IPS-NIHi11 (cell line): ENCODE measurements around the gene HOXC4.
A peak's percentile ranks its signal among the peaks of the same experiment; 100 is the strongest.

ENCODE experiments used
- DNase-seq: peaks from one replicate; pipeline ENCODE4 v3.0.0; 2012; ENCODE audit warnings: mixed read lengths, low spot score

The HOXC4 gene

DNA sequence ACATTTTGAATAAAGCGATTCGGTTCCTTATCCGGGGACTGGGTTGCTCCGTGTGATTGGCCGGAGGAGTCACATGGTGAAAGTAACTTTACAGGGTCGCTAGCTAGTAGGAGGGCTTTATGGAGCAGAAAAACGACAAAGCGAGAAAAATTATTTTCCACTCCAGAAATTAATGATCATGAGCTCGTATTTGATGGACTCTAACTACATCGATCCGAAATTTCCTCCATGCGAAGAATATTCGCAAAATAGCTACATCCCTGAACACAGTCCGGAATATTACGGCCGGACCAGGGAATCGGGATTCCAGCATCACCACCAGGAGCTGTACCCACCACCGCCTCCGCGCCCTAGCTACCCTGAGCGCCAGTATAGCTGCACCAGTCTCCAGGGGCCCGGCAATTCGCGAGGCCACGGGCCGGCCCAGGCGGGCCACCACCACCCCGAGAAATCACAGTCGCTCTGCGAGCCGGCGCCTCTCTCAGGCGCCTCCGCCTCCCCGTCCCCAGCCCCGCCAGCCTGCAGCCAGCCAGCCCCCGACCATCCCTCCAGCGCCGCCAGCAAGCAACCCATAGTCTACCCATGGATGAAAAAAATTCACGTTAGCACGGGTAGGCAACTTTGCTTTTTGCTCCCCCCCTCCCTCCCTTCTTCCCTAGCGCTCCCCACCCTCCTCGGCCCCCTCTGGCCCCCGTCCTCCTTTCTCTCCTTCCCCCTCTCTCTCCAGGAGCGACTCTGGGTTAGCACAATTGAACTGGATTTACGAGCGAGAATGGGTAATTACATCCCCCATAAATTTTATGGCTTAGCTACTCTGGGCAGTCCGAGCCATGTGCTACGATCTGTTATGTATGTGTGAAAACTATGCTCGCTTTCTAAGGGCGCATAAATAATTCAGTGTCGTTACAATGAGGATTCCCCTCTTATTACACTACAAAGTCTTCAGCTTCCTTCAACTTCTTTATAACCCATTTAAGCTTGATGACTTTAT, at the start of gene HOXC4:
HOXC4 (plus strand) TSS at position 85 of the 991 bp plus-strand sequence; CDS start at position 173, 88 bp downstream.
- DNase-seq, result peak; percentile 46

DNA sequence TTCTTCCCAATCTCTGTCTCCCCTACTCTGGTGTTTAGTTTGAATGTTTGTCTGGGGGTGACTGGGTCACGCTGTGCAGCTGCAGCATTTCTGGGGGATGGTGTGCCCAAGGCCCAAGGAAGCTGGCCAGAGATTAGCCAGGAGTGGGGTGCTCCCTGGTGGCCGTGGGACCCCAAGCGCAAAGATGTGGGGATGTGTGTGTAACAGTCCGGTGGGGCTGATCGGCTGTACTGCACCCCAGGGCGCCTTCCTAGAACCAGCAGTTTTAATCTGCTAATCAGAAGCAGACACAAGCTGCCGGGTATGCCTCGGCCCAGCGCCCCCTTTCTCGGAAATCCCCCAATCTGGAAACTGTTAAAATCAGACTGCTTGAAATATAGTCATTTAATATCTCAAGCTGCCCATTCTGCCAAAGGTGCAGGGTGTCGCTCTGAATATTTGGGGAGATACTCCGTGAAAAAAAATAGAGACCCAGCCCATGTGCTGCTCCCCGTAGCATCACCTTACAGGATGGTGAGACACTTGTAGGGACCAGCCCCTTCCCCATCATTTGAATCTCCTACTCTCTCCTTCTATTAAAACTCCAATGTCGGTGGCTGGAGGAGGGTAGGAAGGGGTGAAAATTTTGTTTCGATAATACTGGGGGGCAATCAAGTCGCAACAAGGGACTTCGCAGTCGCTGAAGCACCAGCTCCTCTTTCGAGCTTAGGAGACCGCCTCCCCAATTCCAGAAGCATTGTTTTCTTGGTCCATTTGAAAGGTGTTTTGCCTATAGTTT, 49.4 kb upstream of the HOXC4 start:
- DNase-seq, result no peak

DNA sequence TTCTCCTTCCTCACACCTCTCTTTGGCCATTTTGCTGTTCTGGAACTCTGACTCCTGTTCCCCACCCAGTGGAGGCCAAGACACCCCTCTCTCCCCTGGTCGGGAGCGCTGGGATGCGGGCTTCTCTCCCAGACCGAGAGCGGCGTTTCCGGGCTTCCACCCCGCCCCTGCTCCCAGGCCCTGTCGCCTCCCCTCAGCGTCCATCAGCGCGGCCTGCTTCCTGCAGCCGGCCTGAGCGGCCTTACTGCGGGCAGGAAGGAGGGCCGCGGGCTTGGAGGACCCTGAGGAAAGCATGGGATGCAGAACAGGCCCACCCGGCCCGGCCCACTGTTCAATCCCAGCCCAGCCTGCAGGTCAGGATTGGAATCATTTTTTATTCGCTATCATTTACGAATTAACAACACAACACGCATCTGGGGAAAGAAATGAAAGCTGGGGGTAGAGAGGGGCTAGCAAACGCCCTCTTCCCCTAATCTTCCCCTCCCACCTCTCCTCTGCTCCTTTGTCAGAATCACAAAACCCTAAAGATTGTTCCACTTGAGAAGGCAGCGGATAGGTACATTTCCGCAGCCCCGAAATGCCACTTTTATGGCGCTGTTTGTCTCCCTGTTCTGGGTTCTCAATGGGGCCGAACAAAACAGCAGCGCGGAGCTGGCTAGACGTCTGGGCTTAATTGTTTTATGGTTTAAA, 48.6 kb upstream of the HOXC4 start:
- no peak for DNase-seq

DNA sequence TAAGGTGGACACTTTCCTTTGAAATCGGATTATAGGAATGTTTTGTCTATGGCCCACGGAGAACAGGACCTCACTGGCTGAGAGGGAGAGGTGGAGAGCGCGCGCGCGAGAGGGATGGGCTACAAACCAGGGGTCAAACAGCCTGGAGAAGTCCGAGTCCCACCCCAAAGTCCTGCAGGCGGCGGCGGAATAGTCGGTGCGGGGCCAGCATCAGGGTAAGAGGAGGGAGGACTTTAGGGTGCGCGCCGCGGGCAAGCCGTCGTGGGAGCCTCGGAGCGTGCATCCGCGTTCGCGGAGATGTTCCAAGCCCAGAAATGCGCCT, 48.1 kb upstream of the HOXC4 start:
- no peak for DNase-seq

DNA sequence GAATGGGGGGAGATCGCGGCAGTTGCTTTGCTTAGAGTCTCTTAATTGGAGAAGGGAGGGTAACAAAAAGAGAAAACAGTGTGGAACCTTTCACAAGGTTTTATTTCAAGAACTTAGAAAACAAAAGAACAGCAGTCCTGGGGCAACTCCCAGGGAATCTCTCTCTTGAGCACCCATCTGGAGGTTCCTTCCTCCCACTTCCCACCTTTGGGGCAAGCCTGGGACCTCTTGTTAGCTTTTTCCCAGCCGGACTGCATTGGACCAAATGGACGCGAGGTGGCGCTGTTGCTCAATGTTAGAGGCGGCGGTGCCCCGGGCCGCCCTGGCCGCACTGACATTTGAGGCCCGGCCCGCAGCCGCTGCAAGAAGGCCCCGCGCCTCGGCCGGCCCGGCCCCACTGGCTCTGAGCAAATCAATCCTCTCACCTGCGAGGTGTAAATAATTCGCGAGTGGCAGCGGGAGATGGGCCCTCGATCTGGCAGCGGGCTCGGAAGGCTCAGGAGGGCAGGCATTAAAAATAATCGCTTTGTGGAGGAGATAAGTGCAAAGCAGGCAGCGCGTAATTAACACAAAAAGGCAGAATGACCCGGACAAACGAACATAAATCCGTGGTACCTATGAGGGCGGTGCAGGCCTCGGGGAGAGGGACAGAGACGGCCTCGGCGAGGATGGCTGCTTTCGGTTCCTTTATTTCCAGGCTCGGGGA, 47.6 kb upstream of the HOXC4 start:
- peak; percentile 92 for DNase-seq

DNA sequence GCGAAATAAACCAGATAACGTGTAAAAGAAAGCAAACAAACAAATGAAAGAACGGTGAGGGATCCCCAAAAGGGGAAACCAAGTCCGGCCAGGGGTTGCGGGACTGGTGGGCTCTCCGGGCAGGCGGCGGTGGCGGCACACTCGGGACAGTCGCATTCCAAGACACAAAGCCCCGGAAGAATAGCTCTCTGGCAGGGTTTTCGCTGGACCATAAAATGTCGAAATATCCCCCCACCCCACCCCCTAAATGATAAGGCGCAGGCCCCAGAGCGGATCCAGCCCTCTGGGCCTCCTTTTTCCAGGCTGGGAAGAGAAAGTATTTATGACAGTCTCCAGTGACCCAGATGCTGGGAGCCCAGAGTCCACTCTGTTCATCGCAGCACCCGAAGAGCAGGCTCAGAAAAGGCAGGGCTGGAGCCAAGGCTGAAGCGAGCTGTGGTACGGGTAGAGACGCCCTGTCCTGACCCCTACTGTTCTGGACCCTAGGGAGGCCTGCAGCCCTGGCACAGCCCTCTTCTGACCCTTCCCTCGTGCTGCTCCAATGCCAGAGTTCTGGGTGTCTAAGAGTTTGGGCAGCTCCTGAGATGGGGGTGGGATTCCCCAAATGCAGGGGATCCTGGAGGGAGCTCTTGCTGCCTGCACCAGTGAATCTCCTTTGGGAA, 46.9 kb upstream of the HOXC4 start:
- no peak for DNase-seq

DNA sequence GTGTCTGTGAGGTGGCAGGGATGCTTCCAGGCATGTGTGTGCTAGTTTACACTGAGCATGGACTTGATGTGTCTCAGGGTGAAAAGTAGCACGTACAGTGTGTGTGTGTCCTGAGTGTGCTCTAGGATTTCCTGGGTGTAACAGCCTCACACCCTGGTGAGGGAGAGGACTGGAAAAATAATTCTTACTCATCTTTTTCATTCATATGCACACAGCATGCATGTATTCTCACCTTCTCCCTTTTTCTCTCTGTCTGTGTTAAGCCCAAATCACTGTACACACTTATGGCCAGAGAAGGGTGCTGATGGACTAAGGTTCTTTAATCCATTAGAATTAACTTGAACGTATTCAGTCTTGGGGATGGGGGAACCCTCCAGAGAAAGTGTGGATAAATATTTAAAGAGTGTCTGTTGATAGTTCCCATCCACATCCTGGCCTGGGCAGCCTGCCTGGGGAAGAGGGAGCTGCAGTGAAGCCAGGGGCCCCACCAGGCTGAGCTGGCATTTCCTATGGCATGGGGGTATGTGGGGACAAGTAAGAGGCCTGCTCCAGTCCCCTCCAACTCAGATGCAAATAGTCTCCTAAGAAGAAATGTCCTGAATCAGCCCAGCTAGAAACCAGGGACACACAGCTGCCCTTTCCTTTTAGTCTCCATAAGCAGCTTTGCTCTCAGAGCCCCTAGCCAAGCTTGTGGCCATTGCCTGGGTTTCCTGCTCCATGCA, 45.9 kb upstream of the HOXC4 start:
- no peak for DNase-seq

DNA sequence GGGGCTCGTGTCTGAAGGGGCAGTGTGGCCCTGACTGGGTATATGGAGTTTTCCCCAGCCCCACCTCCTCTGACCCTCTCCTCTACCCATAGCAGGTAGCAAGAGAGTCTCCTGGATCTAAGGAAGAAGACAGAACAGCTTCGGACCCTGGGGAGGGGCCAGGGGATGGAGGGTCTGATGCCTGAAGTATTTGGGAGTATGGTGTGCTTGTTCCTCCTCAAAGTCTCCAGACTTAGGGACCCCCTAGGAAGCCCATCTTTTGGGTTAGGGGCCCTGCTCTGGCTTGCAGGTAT, 45.4 kb upstream of the HOXC4 start:
- no peak for DNase-seq

DNA sequence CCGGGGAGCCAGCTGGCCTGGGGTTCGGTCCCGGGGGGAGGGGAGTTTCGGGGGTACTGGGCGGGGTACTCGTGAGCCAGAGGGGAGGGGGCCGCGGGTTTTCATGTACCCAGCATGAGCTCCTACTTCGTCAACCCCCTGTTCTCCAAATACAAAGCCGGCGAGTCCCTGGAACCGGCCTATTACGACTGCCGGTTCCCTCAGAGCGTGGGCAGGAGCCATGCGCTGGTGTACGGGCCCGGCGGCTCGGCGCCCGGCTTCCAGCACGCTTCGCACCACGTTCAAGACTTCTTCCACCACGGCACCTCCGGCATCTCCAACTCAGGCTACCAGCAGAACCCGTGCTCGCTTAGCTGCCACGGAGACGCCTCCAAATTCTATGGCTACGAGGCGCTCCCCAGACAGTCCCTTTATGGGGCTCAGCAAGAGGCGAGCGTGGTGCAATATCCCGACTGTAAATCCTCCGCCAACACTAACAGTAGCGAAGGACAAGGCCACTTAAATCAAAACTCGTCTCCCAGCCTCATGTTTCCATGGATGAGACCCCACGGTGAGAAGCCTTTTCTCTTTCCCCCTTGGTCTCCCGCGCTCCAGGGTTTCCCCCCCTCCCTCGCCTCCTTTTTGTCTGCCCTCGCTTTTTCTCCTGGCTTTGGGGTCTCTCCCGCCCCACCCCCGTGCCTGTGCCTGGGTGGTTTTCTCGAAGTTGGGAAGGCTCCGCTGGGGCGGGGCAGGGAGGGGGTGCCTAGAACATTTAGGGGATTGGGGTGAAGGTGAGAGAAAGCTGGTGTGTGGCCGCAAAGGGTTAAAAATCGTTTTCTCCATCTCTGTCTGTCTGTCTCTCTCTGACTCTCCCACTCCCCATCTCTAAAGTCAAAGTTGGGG, 44.2 kb upstream of the HOXC4 start:
- no peak for DNase-seq

DNA sequence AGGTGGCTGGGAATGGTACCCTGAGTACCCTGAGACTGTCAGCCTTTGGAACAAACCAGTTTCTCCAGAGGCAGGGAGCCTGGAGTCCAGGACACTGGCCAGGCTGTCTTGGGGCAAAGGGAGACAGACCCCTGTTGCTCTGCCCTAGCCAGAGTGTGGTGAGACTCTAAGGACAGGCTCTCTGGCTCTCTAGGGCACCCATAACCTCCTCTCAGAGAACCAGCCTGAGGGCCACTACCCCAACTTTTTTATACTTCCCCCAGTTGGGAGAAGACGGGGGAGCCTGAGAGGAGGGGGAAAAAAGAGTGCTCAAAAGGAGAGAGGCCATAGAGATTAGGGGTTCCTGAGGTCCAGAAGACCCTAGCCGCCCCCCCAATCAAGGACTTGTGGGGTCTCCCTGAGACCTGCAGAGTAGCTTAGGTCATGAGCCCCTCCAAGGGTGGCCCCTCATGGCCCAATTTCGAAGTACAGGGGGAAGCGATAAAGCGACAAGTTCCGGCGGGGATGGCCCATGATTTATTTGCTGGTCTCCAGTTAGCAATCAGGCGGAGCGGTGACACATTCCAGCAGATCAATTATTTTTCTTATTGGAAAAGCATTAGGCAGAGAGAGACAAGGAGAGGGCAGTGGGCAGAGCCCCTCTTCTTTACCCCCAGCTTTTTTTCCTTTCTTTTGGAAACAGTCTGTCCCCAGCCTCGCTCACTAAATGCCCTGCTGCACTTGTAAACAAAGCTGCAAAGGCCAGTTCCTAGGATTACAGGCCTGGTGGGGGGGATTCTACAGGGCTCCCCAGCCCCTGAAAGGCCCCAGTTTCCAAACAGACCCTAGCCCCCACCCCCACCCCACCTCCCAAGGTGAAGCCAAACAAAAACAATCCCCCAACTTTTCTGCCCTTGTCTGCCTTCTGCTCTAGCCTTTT, 43.3 kb upstream of the HOXC4 start:
- no peak for DNase-seq

DNA sequence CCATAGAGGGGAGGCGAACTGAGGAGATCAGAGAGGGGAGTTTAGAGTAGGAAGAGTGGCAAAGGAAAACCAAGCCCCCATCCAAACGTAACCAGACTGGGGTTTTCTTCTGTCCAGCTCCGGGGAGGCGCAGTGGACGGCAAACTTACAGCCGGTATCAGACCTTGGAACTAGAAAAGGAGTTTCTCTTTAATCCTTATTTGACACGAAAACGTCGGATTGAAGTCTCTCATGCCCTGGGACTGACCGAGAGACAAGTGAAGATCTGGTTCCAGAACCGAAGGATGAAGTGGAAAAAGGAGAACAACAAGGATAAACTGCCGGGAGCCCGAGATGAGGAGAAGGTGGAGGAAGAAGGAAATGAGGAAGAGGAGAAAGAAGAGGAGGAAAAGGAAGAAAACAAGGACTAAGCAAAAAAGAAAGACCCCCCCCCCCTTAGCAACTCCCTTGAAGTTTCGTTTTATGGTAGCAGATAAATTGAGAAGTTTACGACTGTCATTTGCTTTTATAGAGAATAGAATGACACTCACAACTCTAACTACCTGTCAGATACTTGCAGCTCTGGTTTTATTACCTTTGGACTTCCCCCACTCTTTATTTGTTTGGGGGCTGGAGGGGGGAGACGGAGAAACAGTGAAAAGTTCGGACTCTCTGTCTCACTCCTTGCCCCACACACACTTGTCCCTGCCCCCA, 42.5 kb upstream of the HOXC4 start:
- DNase-seq, result no peak

DNA sequence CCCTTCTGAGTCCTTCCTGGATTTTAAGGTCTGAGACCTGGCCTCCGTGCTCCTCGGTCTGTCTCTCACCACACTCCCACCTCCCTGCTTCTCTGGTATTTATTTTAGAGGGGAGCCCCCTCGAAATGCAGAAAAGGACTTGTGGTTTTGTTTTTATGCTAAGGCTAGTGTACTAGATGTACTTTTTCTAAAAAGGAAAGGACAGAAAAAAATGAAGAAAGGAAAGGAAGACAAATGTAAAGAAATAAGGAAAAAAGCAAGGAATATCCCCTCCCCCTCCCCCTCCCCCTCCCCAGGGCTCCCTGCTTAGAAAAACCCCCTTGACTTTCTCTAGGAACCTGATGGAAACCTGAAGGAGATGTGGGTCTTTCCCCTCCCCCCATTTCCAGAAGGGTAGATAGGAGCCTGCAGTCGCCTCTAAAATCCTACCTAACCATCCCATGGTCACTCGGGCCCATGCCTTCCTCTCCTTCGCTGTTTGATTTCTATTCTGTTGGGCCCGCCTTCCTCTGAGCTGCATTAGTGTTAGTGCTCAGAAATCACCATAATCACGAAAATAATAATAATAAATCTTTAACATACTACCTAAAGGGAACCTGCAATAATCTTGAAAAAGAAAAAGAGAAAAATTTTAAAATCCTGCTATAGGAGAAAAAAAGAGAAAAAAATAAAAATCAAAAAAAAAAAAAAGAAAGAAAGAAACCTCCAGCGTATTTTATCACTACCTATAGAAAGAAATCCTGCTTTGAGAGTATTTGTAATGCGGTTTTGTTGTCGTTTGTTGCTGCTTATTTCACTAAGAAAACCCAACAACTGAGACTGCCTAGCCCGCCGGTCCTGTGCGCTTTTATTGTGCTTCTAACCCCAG, 41.7 kb upstream of the HOXC4 start:
- DNase-seq, result no peak

DNA sequence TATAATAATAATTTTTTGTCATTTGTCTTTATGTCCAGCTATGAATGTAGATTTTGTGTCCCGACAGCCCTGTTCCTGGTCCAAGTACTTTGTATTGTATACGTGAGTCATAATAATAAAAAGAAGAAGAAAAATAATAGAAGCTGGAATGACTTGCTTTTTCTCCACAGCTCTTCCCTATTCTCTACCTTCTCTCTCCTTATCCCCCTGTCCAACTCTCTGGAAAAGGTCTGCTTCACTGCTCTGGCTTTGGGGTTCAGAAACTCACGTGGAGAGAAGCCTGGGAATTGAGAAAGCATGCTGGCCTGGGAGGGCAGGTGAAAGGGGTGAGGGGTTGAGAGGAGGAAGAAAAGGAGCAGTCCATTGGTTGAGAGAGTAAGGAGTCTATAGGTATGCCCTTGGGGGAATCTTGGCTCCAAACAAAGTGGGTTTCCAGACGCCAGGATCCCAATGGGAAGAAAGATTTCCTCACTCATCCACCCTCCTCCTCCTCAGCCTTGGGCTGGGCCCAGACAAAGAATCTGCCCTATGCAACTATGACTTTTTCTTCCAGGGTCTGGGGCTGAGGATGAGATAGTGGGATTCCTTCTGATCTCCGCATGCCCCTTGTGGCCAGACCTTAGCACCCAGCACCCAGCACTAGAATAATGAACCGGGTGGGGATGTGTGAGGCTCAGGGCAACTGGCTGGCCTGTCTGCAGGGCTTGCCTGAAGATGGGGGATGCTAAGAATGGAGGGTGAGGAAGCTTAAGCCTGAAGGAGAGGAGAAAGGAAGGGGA, 40.8 kb upstream of the HOXC4 start:
- DNase-seq, result no peak

DNA sequence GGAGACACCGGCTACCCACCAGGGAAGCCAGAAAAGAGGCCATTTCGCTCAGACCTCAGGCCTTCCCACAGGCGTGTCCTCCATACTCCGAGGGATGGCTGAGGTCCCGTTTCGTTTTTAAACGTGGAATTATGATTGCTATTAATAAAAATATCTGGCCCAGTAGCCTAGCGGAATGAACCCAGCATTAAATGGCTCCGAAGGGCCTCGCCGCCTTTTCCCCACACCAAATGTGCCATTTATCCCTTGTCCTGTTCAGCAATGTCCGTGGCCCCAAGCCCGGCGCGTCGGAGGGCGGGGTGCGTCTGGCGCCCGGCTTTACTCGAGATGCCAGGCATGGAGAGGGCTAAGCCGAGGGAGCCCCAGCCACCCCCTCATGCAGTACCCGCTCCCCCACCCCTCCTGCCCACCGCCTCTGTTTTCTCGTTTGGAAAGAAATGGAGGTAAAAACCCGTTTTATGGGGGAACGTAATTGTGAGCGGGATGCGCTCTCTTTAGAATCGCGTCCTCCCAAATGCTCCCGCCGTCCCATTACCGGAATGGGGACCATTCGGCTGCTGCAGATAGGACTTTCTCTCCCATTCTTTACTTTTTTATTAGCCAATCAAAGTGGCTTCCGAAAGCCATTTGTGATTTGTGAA, 39.1 kb upstream of the HOXC4 start:
- DNase-seq, result no peak

DNA sequence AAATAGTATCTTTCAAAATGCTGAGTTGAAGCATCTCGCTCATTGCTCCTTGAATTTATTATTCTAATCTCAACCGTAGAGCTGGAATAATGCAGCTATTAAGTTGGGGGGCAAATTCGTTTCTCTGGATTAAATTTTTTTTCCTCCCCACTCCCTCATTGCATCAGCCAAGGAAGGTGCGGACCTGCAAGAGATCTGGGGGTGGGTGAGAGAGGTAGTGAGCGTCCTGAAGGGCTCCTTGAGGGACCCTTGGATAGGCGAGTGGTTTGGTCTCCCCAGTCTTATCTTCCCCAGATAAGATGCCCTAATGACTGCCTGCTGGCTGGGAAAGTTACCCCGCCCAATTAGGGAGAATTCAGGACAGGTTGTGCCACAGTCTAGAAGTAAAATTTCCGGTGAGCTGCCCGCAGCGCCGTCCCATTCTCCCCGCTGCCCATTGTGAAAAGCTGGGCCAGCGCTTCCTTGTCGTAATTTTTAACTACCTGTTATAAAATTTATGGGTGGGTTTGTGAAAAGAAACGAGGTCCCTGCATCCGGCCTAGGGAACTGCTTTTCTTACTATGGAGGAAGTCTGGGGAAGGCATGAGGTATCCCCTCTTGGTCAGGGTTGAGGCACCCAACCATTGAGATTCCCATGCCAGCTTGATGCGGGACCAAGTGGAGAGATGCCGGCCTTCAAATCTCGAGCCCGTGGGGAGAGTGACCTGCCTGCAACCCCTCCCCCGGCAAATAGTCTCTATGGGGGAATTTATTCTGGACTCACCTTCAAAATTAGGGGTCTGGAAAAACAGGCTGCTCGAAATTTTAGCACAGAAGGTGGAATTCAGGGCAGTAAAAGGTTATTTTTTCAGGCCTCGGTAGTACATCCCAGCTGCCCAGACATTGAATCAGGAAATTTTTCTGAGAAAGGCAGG, 38.4 kb upstream of the HOXC4 start:
- DNase-seq, result no peak
